GM13977 (cell line): Measurements from ENCODE around the gene TEX22.

Experiments
- DNase-seq: peaks from one replicate; pipeline ENCODE4 v3.0.0; 2012; ENCODE audit warnings: low spot score
- CTCF ChIP-seq: IDR thresholded peaks from 2 replicates; pipeline ENCODE4 v1.5.1; 2012; ENCODE audit warnings: mild to moderate bottlenecking, control low read depth; ENCODE audit not compliant: insufficient read depth; ENCODE audit errors: extremely low read depth, missing control alignments
- in situ Hi-C: fragments of 300-500 bp; cut with MboI; formaldehyde crosslinking; loops from one replicate; pipeline ENCODE4 v1.12.0; 2022; ENCODE audit warnings: low sequenced_read_pairs, low pct_unique_long_range_greater_than_20kb, mixed read lengths, inconsistent platforms; ENCODE audit not compliant: unreplicated experiment

Gene TEX22

GRCh38 chr14:105388976-105389375, 9.4 kb upstream of the TEX22 start:
- in situ Hi-C loops, result no loop called here
- no peak for DNase-seq
- no peak for TF ChIP-seq CTCF

- in situ Hi-C loops, result no loop called here
- no peak for TF ChIP-seq CTCF
- no peak for DNase-seq
These were observed 8.8 kb upstream of the TEX22 start for GRCh38 chr14:105389534-105389933.

GRCh38 chr14:105389976-105390848, 8.1 kb upstream of the TEX22 start:
- no peak for DNase-seq
- TF ChIP-seq CTCF, result no peak
- in situ Hi-C loops, result no loop called here

DNA sequence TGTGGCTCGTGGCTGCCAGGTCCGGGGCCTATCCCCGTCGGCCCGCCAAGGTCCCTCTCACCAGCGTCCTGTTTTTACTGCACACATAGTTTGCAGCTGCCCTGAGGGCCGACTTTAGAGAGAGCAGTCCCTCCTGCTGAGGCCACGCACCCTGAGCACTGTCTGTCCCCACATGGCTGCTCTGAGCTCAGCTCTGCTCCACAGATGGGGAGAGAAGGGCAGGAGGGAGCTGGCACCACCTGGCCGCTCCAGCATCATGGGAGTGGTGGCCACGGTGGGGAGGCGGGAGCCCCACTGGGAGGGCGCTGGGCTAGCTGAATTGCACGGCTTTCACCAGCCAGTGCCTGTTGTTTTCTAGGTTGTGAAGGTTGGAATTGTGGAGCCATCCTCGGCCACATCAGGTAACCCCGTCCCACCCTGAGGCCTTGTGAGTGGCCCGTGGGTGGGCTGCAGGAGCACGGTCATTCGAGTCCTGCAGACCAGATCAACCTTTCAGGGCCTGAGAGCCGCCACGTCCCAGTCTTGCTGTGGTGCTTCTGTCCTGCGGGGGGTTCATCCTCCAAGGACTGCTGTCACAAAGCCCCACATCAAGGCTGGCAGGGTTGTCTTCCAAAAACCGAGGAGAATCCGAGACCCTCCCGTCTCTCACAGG, 7.4 kb upstream of the TEX22 start:
- in situ Hi-C loops, result no loop called here
- no peak for TF ChIP-seq CTCF
- DNase-seq, result no peak

- in situ Hi-C loops, result no loop called here
- no peak for DNase-seq
- no peak for TF ChIP-seq CTCF
These were observed 6.8 kb upstream of the TEX22 start for GRCh38 chr14:105391541-105391940.

GRCh38 chr14:105392131-105393090, 5.9 kb upstream of the TEX22 start:
- in situ Hi-C loops, result no loop called here
- DNase-seq, result no peak
- no peak for TF ChIP-seq CTCF
